Esophagus muscularis mucosa (tissue), 4 donors: ENCODE results near the gene DGKG.

Source experiments
- EP300 ChIP-seq: sonication (generic); formaldehyde crosslinking; IDR thresholded peaks from one replicate; pipeline ENCODE4 v1.6.1; 2017; ENCODE audit warnings: antibody characterized with exemption
- POLR2AphosphoS5 ChIP-seq, 2 donors: sonication (generic); formaldehyde crosslinking; IDR thresholded peaks; one replicate each; pipeline ENCODE4 v1.6.1; 2017; ENCODE audit warnings: antibody characterized with exemption in 2 of 2
- TF ChIP-seq, protein P1 (sequence below), 3 experiments: fragments of 200-600 bp in 2 of 3; fragments of 450-650 bp in 1 of 3; sonication (generic) in 2 of 3; IDR thresholded peaks; one replicate each; pipeline ENCODE4 v1.5.1; 2017 to 2019; ENCODE audit warnings: antibody characterized with exemption in 3 of 3, mild to moderate bottlenecking in 2 of 3, moderate library complexity in 1 of 3

DNA sequence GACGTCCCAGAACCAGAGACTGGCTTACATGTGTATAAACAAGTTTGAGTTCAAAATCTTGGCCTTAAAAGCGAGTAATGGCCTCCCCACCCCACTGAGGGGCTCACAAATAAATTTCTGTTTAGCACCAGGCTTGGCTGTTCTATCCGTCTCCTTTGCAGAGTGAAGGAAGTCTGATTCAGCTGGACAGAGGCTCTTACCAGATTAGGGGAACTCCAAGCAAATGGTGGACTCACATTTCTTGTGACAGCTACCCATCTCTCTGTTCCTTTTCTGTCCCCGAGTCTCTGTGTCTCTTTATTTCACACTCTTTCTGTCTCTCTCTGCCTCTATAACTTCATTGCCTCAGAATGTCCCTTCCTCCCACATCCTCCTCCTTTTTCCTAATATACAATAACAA, 62.7 kb downstream of the DGKG start:
- TF ChIP-seq, protein P1, sequence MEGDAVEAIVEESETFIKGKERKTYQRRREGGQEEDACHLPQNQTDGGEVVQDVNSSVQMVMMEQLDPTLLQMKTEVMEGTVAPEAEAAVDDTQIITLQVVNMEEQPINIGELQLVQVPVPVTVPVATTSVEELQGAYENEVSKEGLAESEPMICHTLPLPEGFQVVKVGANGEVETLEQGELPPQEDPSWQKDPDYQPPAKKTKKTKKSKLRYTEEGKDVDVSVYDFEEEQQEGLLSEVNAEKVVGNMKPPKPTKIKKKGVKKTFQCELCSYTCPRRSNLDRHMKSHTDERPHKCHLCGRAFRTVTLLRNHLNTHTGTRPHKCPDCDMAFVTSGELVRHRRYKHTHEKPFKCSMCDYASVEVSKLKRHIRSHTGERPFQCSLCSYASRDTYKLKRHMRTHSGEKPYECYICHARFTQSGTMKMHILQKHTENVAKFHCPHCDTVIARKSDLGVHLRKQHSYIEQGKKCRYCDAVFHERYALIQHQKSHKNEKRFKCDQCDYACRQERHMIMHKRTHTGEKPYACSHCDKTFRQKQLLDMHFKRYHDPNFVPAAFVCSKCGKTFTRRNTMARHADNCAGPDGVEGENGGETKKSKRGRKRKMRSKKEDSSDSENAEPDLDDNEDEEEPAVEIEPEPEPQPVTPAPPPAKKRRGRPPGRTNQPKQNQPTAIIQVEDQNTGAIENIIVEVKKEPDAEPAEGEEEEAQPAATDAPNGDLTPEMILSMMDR (IDR thresholded peaks at IDR 0.05): no peak
- TF ChIP-seq POLR2AphosphoS5 (IDR thresholded peaks at IDR 0.05) (no peak), EP300 (no peak)
